HG03520 (cell line): ENCODE measurements around the gene TXNL4B.

Experiments
- ATAC-seq: cut with Tn5 transposase; IDR thresholded peaks from one replicate; pipeline ENCODE4 v1.9.1; 2021; ENCODE audit warnings: mild to moderate bottlenecking, moderate library complexity; ENCODE audit not compliant: unreplicated experiment

TXNL4B gene

DNA sequence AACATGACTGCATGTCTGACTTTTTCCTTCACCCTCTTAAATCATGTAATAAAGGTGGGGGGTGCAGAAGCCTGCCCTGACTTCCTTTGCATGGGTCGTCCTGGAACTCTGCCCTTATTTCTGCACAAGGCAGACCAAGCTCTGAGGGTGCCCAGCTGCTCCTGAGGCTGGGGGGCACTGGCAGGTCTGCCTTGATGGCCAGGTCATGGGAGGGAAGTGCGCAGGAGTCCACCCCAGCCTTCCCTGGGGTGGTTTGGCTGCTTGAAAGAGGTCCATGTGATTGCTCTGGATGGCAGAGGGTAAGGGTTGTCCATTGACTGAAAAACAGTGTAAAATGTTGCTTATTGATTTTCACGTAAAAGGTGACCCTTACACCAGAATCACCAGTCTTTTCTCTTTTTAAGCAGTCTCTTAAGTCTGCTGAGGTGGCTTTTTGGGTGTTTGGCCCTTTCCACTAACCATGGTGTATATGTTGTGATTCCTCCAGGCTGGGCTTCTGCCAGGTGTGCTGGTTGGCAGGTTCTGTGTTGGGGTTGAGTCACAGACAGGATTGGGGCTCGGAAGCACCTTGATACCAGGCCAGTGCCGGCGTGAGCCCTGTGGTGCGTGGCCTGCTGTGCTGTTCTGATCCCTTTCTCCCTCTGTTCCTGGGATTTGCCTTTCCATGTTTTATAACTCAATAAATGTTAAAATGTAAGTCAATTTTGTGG is 19.6 kb upstream of the TXNL4B start:
- ATAC-seq, result no peak

- ATAC-seq, result no peak
Measured at GRCh38 chr16:72112452-72112792, 19.0 kb upstream of the TXNL4B start.

- no peak for ATAC-seq
Measured at GRCh38 chr16:72111657-72112451, 18.4 kb upstream of the TXNL4B start.

DNA sequence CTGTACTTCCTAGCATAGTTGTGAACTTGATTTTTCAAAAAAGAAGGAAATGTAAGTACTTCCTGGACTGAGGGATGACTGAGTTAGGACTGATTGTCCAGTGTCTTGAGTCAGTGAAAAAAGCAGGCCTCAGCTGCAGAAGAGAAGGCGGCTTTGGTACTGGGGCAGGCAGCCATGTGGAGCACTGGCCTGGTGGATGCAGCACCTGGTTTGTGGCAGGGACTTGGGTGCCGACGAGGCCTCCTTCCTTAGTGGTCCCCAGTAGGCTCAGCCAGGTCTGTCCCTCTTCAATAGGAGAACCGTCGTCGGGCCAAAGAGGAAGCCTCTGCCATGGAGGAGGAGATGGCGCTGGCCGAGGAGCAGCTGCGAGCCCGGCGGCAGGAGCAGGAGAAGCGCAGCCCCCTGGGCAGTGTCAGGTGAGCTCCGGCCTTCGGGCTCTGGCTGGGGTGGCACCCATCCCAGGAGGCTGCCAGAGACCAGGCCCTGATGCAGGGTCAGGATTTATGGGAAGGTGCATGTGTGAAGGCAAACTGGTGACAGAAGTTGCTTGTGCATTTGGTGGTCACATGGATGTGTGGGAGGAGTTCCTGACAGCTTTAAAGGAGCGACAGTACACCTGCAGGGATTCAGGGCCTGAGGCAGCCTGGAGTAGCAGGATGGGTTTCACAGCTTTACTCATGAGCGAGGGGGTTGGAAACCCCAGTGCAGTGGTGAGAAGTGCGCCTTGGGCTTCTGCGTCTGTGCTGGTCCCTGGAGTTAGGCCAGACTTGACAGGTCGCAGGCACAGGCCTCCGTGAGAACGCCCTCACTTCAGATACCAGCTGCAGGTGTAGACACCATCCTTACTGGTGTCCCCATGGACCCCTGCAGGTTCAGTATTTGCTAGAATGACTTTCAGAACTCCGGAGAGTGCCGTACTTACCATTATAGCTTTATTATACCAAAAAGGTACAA is 17.5 kb upstream of the TXNL4B start:
- ATAC-seq, result no peak

GRCh38 chr16:72109966-72110530 is 16.6 kb upstream of the TXNL4B start:
- ATAC-seq, result no peak

DNA sequence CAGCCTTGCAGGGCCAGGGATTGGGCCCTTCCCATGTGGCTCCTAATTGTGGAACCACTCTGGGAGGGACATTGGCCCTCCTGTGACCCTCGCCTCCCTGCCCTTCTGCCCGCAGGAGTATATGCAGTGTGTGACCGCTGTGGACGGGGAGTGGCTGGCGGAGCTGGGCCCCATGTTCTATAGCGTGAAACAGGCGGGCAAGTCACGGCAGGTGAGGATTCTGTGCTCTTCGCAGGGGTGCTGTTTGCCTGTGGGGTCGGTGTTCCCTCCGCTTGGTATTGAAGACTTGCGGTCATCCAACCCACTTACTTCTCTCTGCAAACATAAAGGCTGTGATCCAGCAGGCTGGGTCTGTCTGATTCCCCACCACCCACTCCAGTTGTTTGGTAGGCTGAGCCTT is 15.9 kb upstream of the TXNL4B start:
- no peak for ATAC-seq

GRCh38 chr16:72108353-72109102 is 15.1 kb upstream of the TXNL4B start:
- no peak for ATAC-seq

DNA sequence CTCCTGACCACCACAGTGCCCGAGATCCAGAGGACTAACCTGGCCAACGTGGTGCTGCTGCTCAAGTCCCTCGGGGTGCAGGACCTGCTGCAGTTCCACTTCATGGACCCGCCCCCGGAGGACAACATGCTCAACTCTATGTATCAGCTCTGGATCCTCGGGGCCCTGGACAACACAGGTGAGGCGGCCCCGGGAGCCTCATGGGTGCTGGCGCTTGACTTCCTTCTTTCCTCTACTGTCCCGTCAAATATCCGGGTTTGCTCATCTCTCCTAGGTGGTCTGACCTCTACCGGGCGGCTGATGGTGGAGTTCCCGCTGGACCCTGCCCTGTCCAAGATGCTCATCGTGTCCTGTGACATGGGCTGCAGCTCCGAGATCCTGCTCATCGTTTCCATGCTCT is 14.0 kb upstream of the TXNL4B start:
- ATAC-seq, result no peak

GRCh38 chr16:72105978-72106377 is 12.6 kb upstream of the TXNL4B start:
- no peak for ATAC-seq

- ATAC-seq, result no peak
Measured at GRCh38 chr16:72104905-72105304, 11.5 kb upstream of the TXNL4B start.

- ATAC-seq, result no peak
Measured at GRCh38 chr16:72101195-72101594, 7.8 kb upstream of the TXNL4B start.

GRCh38 chr16:72099377-72099818 is 6.0 kb upstream of the TXNL4B start:
- peak; percentile 78 for ATAC-seq

GRCh38 chr16:72098936-72099335 is 5.5 kb upstream of the TXNL4B start:
- ATAC-seq, result no peak

DNA sequence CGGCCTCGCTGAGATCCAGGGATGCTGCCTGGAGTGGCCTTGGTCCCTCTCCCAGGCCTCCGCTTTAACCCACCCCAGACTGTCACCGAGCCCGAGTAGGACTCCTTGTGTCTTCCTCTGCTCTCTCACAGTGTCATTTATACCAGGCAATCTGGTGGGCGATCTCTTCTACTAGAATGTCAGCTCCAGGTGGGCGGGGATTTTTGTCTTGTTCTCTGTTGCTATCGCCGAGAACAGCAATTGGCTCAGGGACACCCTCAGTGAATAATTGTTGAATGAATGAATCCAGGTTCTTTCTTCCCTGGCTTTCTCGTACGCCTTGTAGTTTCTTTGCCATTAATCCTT is 818 bp upstream of the TXNL4B start:
- ATAC-seq, result peak; percentile 1

DNA sequence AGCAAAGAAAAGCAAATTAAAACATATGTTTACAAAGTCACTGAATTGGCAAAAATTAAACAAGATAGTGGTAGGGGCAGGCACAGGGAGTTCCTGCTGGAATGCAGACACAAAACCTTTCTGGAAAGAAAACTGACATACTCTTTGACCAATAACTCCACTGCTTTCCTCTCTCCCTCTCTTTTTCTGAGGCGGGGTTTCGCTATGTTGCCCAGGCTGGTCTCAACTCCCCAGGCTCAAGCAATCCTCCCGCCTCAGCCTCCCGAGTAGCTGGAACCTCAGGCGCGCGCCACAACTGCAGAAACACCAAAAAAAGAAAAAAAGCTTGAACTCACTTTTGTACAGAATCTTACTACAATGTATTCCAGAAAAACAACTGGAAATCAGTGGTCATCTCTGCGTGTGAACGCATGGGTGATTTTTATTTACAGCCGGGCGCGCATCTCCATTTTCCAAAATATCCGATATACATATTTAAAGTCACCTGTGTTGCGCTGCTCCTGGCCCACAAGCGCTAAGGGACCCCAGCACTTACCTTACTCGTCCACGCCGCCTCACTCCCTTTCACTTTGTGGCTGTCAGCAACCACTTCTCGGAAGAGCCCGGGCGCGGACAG is 480 bp downstream of the TXNL4B start:
- ATAC-seq, result no peak

- no peak for ATAC-seq
Measured at GRCh38 chr16:72091217-72091616, 2.2 kb downstream of the TXNL4B start.

DNA sequence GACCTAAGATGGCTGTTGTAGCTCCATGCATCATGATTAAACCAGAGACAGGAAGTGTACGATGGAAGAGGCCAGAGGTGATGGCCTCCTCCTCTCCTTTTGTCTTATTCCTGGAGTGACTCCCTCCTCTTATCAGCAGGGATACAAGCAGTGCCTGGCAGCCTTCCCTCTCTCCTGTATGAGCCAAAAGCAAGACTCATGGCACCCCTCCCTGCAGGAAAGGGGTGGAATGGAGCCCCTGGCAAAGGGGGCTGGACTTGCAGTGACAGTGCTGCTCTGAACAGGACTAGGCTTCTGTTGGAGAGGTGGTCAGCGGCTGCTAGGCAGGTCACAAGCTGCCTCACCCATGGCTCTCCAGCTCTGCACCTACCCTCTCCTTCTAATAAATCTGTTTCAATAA is 8.4 kb downstream of the TXNL4B start:
- ATAC-seq, result no peak

DNA sequence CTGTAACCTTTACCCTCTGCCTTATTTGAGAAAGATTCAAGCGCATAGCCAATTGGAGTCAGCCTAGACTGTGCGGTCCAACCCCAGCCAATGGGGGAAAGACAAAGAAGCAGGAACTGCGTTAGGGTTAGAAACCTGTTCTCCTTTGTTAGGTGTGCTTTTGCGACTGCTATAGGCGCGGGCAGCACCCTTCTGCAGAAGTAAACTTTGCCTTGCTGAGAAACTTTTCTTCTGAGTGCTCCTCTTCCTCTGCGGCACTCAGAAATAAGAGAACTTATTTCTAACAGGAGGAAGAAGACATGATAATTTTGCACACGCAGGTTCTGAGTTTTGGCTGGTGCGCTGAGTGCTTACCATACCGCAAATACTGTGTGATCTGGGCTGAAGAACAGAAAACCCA is 9.0 kb downstream of the TXNL4B start:
- ATAC-seq, result no peak

- no peak for ATAC-seq
Measured at GRCh38 chr16:72083778-72084404, 9.5 kb downstream of the TXNL4B start.
